Endothelial cell of umbilical vein (primary cell): ENCODE measurements around the gene NOTCH2. TPM values are rescaled to one million over a fixed set of nuclear protein-coding genes. Genes with fewer than 3 reads are reported as not detected.

ENCODE experiments used
- BruUV-seq: library from RNA; stranded (reverse); fragments of 400-500 nt; replicated peaks from 2 replicates; lab custom pipeline; 2021; lab: Mats Ljungman, UMichigan
- CTCF ChIA-PET: fragments of 300-600, 350-600 bp; sonication (Branson Sonifier 250); formaldehyde crosslinking; loops from one replicate; lab custom pipeline; 2021; ENCODE audit warnings: antibody characterized with exemption, inconsistent platforms; lab: Charles Lee
- POLR2A ChIA-PET: fragments of 300-600, 350-600 bp; sonication (Branson Sonifier 250); formaldehyde crosslinking; loops from one replicate; lab custom pipeline; 2021; ENCODE audit warnings: antibody characterized with exemption, inconsistent platforms; lab: Charles Lee
- DNase-seq: peaks from one replicate; pipeline ENCODE4 v3.0.0-alpha.2; 2011; ENCODE audit warnings: low read depth, low spot score
- FAIRE-seq: peaks from 2 replicates; lab custom pipeline; 2011; peaks lifted over from hg19 to GRCh38; lab: Jason Lieb, UNC
- H2AFZ ChIP-seq: 2 replicates; pipeline ENCODE4 v1.6.0; 2012; ENCODE audit warnings: low read depth, low read length, control low read depth, inconsistent platforms
- H3K27ac ChIP-seq: 2 replicates; pipeline ENCODE4 v1.5.1; 2011; ENCODE audit warnings: low read depth, mild to moderate bottlenecking, control low read depth, low read length, moderate library complexity; ENCODE audit not compliant: insufficient read depth
- H3K27me3 ChIP-seq, 2 experiments: 2 replicates each; pipeline versions ENCODE4 v1.6.0 to v1.6.1; 2011; ENCODE audit warnings: low read length in 2 of 2, mixed read lengths in 1 of 2; ENCODE audit not compliant: control insufficient read depth in 2 of 2, insufficient read depth in 2 of 2
- H3K36me3 ChIP-seq, 2 experiments: 2 replicates in 1 of 2; 3 replicates in 1 of 2; pipeline ENCODE4 v1.5.1; 2011; ENCODE audit warnings: low read length in 2 of 2, mild to moderate bottlenecking in 1 of 2, moderate library complexity in 1 of 2; ENCODE audit not compliant: control insufficient read depth in 2 of 2, insufficient read depth in 2 of 2; ENCODE audit errors: extremely low read depth in 1 of 2
- H3K4me1 ChIP-seq: 3 replicates; pipeline ENCODE4 v1.5.1; 2011; ENCODE audit warnings: mild to moderate bottlenecking, low read length; ENCODE audit not compliant: control insufficient read depth, insufficient read depth; ENCODE audit errors: extremely low read depth
- H3K4me2 ChIP-seq: 2 replicates; pipeline ENCODE4 v1.6.1; 2011; ENCODE audit warnings: low read length, control low read depth, mixed read lengths; ENCODE audit not compliant: insufficient read depth
- H3K4me3 ChIP-seq, 3 experiments: fragments of 200-600 bp in 1 of 3; sonication (generic), shearing (Covaris generic) in 1 of 3; replicated peaks in 1 of 3; 2 replicates each; pipeline ENCODE4 v1.5.1; 2011 to 2016; ENCODE audit warnings: control low read depth in 3 of 3, low read length in 3 of 3, mild to moderate bottlenecking in 2 of 3, inconsistent platforms in 1 of 3, low read depth in 1 of 3, moderate library complexity in 1 of 3; ENCODE audit not compliant: insufficient read depth in 1 of 3
- H3K79me2 ChIP-seq: 2 replicates; pipeline ENCODE4 v1.6.0; 2012; ENCODE audit warnings: low read length, inconsistent platforms; ENCODE audit not compliant: control insufficient read depth, insufficient read depth
- H3K9ac ChIP-seq: replicated peaks from 2 replicates; pipeline ENCODE3; 2011; ENCODE audit warnings: low read length, control low read depth; ENCODE audit not compliant: insufficient read depth; ENCODE audit errors: extremely low read depth
- H3K9me1 ChIP-seq: replicated peaks from 3 replicates; pipeline ENCODE4 v1.6.0; 2011; ENCODE audit warnings: mild to moderate bottlenecking, low read length; ENCODE audit not compliant: control insufficient read depth, insufficient read depth; ENCODE audit errors: extremely low read depth
- H3K9me3 ChIP-seq: replicated peaks from 2 replicates; pipeline ENCODE4 v1.5.1; 2012; ENCODE audit warnings: low read length, inconsistent platforms; ENCODE audit not compliant: control insufficient read depth, insufficient read depth
- H4K20me1 ChIP-seq: replicated peaks from 2 replicates; pipeline ENCODE3; 2011; ENCODE audit warnings: mild to moderate bottlenecking, low read length; ENCODE audit not compliant: control insufficient read depth, insufficient read depth; ENCODE audit errors: extremely low read depth
- EZH2 ChIP-seq: IDR thresholded peaks from 2 replicates; pipeline ENCODE4 v1.6.1; 2012; ENCODE audit warnings: borderline replicate concordance, low read depth, mild to moderate bottlenecking, moderate library complexity, low read length, inconsistent platforms; ENCODE audit not compliant: severe bottlenecking
- FOS ChIP-seq: IDR thresholded peaks from 2 replicates; pipeline ENCODE4 v1.6.1; 2011; ENCODE audit warnings: mild to moderate bottlenecking, low read length, moderate library complexity, borderline replicate concordance; ENCODE audit not compliant: insufficient read depth
- GATA2 ChIP-seq: IDR thresholded peaks from 2 replicates; pipeline ENCODE4 v1.7.0; 2011; ENCODE audit warnings: low read depth, mild to moderate bottlenecking, moderate library complexity, mixed read lengths, low read length; ENCODE audit not compliant: insufficient read length, insufficient read depth
- JUN ChIP-seq: IDR thresholded peaks from 2 replicates; pipeline ENCODE4 v1.6.1; 2011; ENCODE audit warnings: borderline replicate concordance, low read depth; ENCODE audit not compliant: insufficient read length, insufficient read depth
- MAX ChIP-seq: IDR thresholded peaks from 2 replicates; pipeline ENCODE4 v1.6.1; 2011; ENCODE audit not compliant: insufficient read depth, insufficient read length
- MYC ChIP-seq: IDR thresholded peaks from one replicate; pipeline ENCODE4 v1.6.1; 2011; ENCODE audit warnings: mild to moderate bottlenecking, low read depth, low read length
- POLR2A ChIP-seq: IDR thresholded peaks from 2 replicates; pipeline ENCODE4 v1.6.1; 2012; ENCODE audit warnings: low read depth, mild to moderate bottlenecking, control low read depth, low read length
- dilution Hi-C: fragments of 300-500 bp; cut with MboI; formaldehyde crosslinking; loops from one replicate; pipeline ENCODE4 v1.15.0; 2019; ENCODE audit warnings: low sequenced_read_pairs; ENCODE audit not compliant: extremely low pct_ligation_motif_present
- intact Hi-C: fragments of 100-400 bp; cut with micrococcal nuclease; formaldehyde crosslinking; loops from one replicate; pipeline ENCODE4 v1.10.0; 2022
- polyA plus RNA-seq, 4 experiments: library from polyadenylated mRNA; depleted of rRNA in 3 of 4; stranded (reverse) in 3 of 4; unstranded in 1 of 4; fragments of >200 nt; gene quantifications; 2 replicates each; pipeline versions ENCODE4 v1.2.1 to v1.2.3, GENCODE V29; 2011 to 2012; ENCODE audit warnings: missing spikeins in 1 of 4
- total RNA-seq: library from RNA; stranded (reverse); gene quantifications from 2 replicates; pipeline ENCODE4 v1.2.3, GENCODE V29; 2021
- TF ChIP-seq, protein P1 (sequence below), 2 donors: IDR thresholded peaks; 1 replicate in 1 of 2; 2 replicates in 1 of 2; pipeline ENCODE4 v1.5.1; 2011; ENCODE audit warnings: low read length in 2 of 2, mild to moderate bottlenecking in 2 of 2, moderate library complexity in 2 of 2, control low read depth in 1 of 2, inconsistent platforms in 1 of 2, low read depth in 1 of 2; ENCODE audit not compliant: insufficient read depth in 1 of 2; ENCODE audit errors: extremely low read depth in 1 of 2

NOTCH2 gene
- total and polyA plus RNA-seq, 2 donors (not counting 3 experiments of a cell fraction or from before 2014, with no cell fraction given), result 14.3 to 49.1 TPM

GRCh38 chr1:119935915-119936314, 133.5 kb downstream of the NOTCH2 start:
- H3K9ac ChIP-seq, result no peak overlapping the region
- intact Hi-C loops, result no loop called here
- DNase-seq (no peak), FAIRE-seq (no peak)
- dilution Hi-C loops, result no loop called here
- H3K9me3 ChIP-seq, result no peaks in the 10 kb centered on the region
- H3K4me3 ChIP-seq, result no peak overlapping the region
- no TSS peak for BruUV-seq
- peaks cover 0 to 4% of the 10 kb centered on the region in 2 experiments for H3K36me3 ChIP-seq
- POLR2A ChIA-PET, result no interaction called here
- H3K27me3 ChIP-seq, result no peaks in the 10 kb centered on the region
- no peaks in the 10 kb centered on the region for H4K20me1 ChIP-seq
- no peaks in the 10 kb centered on the region for H3K4me1 ChIP-seq
- H3K27ac ChIP-seq, result no peak overlapping the region
- no peak overlapping the region for H2AFZ ChIP-seq
- no peaks in the 10 kb centered on the region for H3K79me2 ChIP-seq
- TF ChIP-seq FOS (no peak), GATA2 (no peak), EZH2 (no peak), JUN (no peak), MAX (no peak), POLR2A (no peak), MYC (no peak)
- TF ChIP-seq, protein P1, sequence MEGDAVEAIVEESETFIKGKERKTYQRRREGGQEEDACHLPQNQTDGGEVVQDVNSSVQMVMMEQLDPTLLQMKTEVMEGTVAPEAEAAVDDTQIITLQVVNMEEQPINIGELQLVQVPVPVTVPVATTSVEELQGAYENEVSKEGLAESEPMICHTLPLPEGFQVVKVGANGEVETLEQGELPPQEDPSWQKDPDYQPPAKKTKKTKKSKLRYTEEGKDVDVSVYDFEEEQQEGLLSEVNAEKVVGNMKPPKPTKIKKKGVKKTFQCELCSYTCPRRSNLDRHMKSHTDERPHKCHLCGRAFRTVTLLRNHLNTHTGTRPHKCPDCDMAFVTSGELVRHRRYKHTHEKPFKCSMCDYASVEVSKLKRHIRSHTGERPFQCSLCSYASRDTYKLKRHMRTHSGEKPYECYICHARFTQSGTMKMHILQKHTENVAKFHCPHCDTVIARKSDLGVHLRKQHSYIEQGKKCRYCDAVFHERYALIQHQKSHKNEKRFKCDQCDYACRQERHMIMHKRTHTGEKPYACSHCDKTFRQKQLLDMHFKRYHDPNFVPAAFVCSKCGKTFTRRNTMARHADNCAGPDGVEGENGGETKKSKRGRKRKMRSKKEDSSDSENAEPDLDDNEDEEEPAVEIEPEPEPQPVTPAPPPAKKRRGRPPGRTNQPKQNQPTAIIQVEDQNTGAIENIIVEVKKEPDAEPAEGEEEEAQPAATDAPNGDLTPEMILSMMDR (IDR thresholded peaks at IDR 0.05; ENCODE audit: extremely low read depth in 1 of 2, insufficient read depth in 1 of 2, low read depth in 1 of 2, low read length in 2 of 2), result no peak
- no peak overlapping the region for H3K4me2 ChIP-seq
- CTCF ChIA-PET, result interaction anchor here (0.7 to 1.5 kb wide), 4 partner anchors 11 to 18 kb away, joined by 3 to 5 read pairs (median 4); no protein-coding TSS in a partner anchor
- H3K9me1 ChIP-seq, result no peaks in the 10 kb centered on the region
